IMR-90 (cell line): ENCODE measurements around the gene TOB2. TPM values are rescaled to one million over a fixed set of nuclear protein-coding genes. Genes with fewer than 3 reads are reported as not detected.

Source experiments
- polyA plus RNA-seq, 3 experiments: library from polyadenylated mRNA; depleted of rRNA; stranded (reverse); fragments of >200 nt; gene quantifications; 2 replicates each; pipeline ENCODE4 v1.2.3, GENCODE V29; 2012; ENCODE audit warnings: low replicate concordance in 1 of 3
- total RNA-seq: library from RNA; depleted of rRNA; stranded (reverse); fragments of >200 nt; gene quantifications from 2 replicates; pipeline ENCODE4 v1.2.3, GENCODE V29; 2012
- TF ChIP-seq, protein P1 (sequence below): conservative IDR thresholded peaks from 2 replicates; pipeline ENCODE4 v1.5.1; 2012; ENCODE audit warnings: mild to moderate bottlenecking, low read depth, low read length, improper control_type of control experiment

The TOB2 gene
- total and polyA plus RNA-seq, 2 of the 4 experiments (the other 2 are of a cell fraction): 17.4 to 23.3 TPM

- TF ChIP-seq, protein P1, sequence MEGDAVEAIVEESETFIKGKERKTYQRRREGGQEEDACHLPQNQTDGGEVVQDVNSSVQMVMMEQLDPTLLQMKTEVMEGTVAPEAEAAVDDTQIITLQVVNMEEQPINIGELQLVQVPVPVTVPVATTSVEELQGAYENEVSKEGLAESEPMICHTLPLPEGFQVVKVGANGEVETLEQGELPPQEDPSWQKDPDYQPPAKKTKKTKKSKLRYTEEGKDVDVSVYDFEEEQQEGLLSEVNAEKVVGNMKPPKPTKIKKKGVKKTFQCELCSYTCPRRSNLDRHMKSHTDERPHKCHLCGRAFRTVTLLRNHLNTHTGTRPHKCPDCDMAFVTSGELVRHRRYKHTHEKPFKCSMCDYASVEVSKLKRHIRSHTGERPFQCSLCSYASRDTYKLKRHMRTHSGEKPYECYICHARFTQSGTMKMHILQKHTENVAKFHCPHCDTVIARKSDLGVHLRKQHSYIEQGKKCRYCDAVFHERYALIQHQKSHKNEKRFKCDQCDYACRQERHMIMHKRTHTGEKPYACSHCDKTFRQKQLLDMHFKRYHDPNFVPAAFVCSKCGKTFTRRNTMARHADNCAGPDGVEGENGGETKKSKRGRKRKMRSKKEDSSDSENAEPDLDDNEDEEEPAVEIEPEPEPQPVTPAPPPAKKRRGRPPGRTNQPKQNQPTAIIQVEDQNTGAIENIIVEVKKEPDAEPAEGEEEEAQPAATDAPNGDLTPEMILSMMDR: no peak
These were observed 1.2 kb downstream of the TOB2 start (continued) for GRCh38 chr22:41445129-41446056.
